H1 (cell line): ENCODE data around the gene MYH7B. TPM values are rescaled to one million over a fixed set of nuclear protein-coding genes. Genes with fewer than 3 reads are reported as not detected.

Source experiments
- CTCF ChIA-PET: fragments of 300-600 bp; sonication (Branson Sonifier 250); formaldehyde crosslinking; loops from one replicate; lab custom pipeline; 2021; ENCODE audit not compliant: partially characterized antibody; lab: Charles Lee
- POLR2A ChIA-PET: fragments of 300-600 bp; sonication (Branson Sonifier 250); formaldehyde crosslinking; loops from one replicate; lab custom pipeline; 2021; ENCODE audit warnings: inconsistent platforms; ENCODE audit not compliant: partially characterized antibody; lab: Charles Lee
- DNase-seq, 2 experiments: peaks; one replicate each; pipeline versions ENCODE4 v3.0.0 to v3.0.0-alpha.2; 2010 to 2022; ENCODE audit warnings: low spot score in 2 of 2, low read depth in 1 of 2, mixed read lengths in 1 of 2
- FAIRE-seq: peaks from 2 replicates; lab custom pipeline; 2011; peaks lifted over from hg19 to GRCh38; lab: Jason Lieb, UNC
- H2AFZ ChIP-seq: 2 replicates; pipeline ENCODE4 v1.8.1; 2012; ENCODE audit warnings: low read length, inconsistent platforms
- H2AK5ac ChIP-seq: 2 replicates; pipeline ENCODE4 v1.6.1; 2013; ENCODE audit warnings: low read depth, low read length
- H2BK120ac ChIP-seq: replicated peaks from 2 replicates; pipeline ENCODE3; 2013; ENCODE audit warnings: low read depth, low read length, inconsistent platforms
- H2BK12ac ChIP-seq: 2 replicates; pipeline ENCODE4 v1.6.1; 2013; ENCODE audit warnings: low read depth, low read length
- H2BK15ac ChIP-seq: 2 replicates; pipeline ENCODE4 v1.6.1; 2013; ENCODE audit warnings: low read length
- H2BK20ac ChIP-seq: 2 replicates; pipeline ENCODE4 v1.6.1; 2013; ENCODE audit warnings: low read length
- H2BK5ac ChIP-seq: 2 replicates; pipeline ENCODE4 v1.6.1; 2013; ENCODE audit warnings: low read depth, low read length
- H3K14ac ChIP-seq: 2 replicates; pipeline ENCODE4 v1.6.1; 2013; ENCODE audit warnings: inconsistent platforms; ENCODE audit not compliant: insufficient read length
- H3K18ac ChIP-seq: 2 replicates; pipeline ENCODE4 v1.6.1; 2013; ENCODE audit warnings: low read length; ENCODE audit errors: extremely low read depth
- H3K23ac ChIP-seq: 2 replicates; pipeline ENCODE4 v1.6.1; 2013; ENCODE audit warnings: inconsistent platforms; ENCODE audit not compliant: insufficient read length
- H3K23me2 ChIP-seq: 2 replicates; pipeline ENCODE4 v1.6.1; 2013; ENCODE audit warnings: low read depth, low read length
- H3K27ac ChIP-seq: 2 replicates; pipeline ENCODE4 v1.6.1; 2011; ENCODE audit warnings: low read depth, low read length, inconsistent platforms
- H3K27me3 ChIP-seq, 4 experiments: replicated peaks in 1 of 4; 1 replicate in 1 of 4; 2 replicates in 3 of 4; pipeline versions ENCODE4 v1.6.1 to v1.8.1; 2011 to 2013; ENCODE audit warnings: low read length in 3 of 4, mild to moderate bottlenecking in 3 of 4, inconsistent platforms in 2 of 4, mixed read lengths in 2 of 4, moderate library complexity in 1 of 4; ENCODE audit not compliant: control insufficient read depth in 3 of 4, insufficient read depth in 3 of 4; ENCODE audit errors: extremely low read depth in 1 of 4
- H3K36me3 ChIP-seq, 4 experiments: 2 replicates each; pipeline versions ENCODE4 v1.6.1 to v1.8.1; 2011 to 2013; ENCODE audit warnings: mild to moderate bottlenecking in 4 of 4, low read length in 3 of 4, moderate library complexity in 2 of 4, control low read depth in 1 of 4, inconsistent platforms in 1 of 4; ENCODE audit not compliant: insufficient read depth in 4 of 4, control insufficient read depth in 2 of 4
- H3K4ac ChIP-seq: replicated peaks from 2 replicates; pipeline ENCODE3; 2013; ENCODE audit warnings: low read length, low read depth, mixed read lengths, inconsistent platforms; ENCODE audit not compliant: insufficient read length
- H3K4me1 ChIP-seq, 4 experiments: replicated peaks in 1 of 4; 1 replicate in 1 of 4; 2 replicates in 3 of 4; pipeline versions ENCODE4 v1.6.1 to v1.8.1; 2011 to 2013; ENCODE audit warnings: low read length in 3 of 4, inconsistent platforms in 2 of 4, mixed read lengths in 1 of 4; ENCODE audit not compliant: insufficient read depth in 4 of 4, control insufficient read depth in 3 of 4
- H3K4me2 ChIP-seq, 2 experiments: 2 replicates each; pipeline versions ENCODE4 v1.6.1 to v1.8.1; 2011 to 2013; ENCODE audit warnings: low read depth in 2 of 2, low read length in 2 of 2, control low read depth in 1 of 2, inconsistent platforms in 1 of 2, mild to moderate bottlenecking in 1 of 2; ENCODE audit not compliant: insufficient read depth in 1 of 2
- H3K4me3 ChIP-seq, 4 experiments: fragments of 200-600, 300-600 bp in 1 of 4; sonication (generic), shearing (Covaris generic), sonication (Bioruptor Twin) in 1 of 4; 2 replicates each; pipeline versions ENCODE4 v1.5.1 to v1.8.1; 2011 to 2016; ENCODE audit warnings: low read length in 4 of 4, low read depth in 3 of 4, control low read depth in 2 of 4, inconsistent platforms in 2 of 4, mild to moderate bottlenecking in 2 of 4, mixed read lengths in 1 of 4, moderate library complexity in 1 of 4; ENCODE audit not compliant: insufficient read depth in 2 of 4; ENCODE audit errors: extremely low read depth in 1 of 4
- H3K56ac ChIP-seq: replicated peaks from 2 replicates; pipeline ENCODE3; 2013; ENCODE audit warnings: low read depth, mild to moderate bottlenecking, mixed read lengths, low read length, inconsistent platforms; ENCODE audit not compliant: insufficient read length
- H3K79me1 ChIP-seq: 2 replicates; pipeline ENCODE4 v1.6.1; 2013; ENCODE audit warnings: low read depth, low read length, control low read depth
- H3K79me2 ChIP-seq, 2 experiments: 2 replicates each; pipeline versions ENCODE4 v1.6.1 to v1.8.1; 2012 to 2013; ENCODE audit warnings: low read length in 2 of 2, mild to moderate bottlenecking in 2 of 2, inconsistent platforms in 1 of 2; ENCODE audit not compliant: insufficient read depth in 2 of 2, control insufficient read depth in 1 of 2
- H3K9ac ChIP-seq, 4 experiments: replicated peaks in 1 of 4; 1 replicate in 1 of 4; 2 replicates in 3 of 4; pipeline versions ENCODE4 v1.6.1 to v1.8.1; 2011 to 2013; ENCODE audit warnings: low read depth in 3 of 4, low read length in 3 of 4, control low read depth in 2 of 4, mild to moderate bottlenecking in 2 of 4, moderate library complexity in 2 of 4, inconsistent platforms in 1 of 4; ENCODE audit errors: extremely low read depth in 1 of 4
- H3K9me3 ChIP-seq, 2 experiments: 2 replicates each; pipeline versions ENCODE4 v1.6.1 to v1.8.1; 2012 to 2013; ENCODE audit warnings: mild to moderate bottlenecking in 2 of 2, moderate library complexity in 2 of 2, control low read depth in 1 of 2, inconsistent platforms in 1 of 2, low read depth in 1 of 2, low read length in 1 of 2, mixed read lengths in 1 of 2; ENCODE audit not compliant: insufficient read depth in 2 of 2
- H4K20me1 ChIP-seq, 2 experiments: replicated peaks in 1 of 2; 2 replicates each; pipeline versions ENCODE3 to v1.8.1; 2011 to 2013; ENCODE audit warnings: inconsistent platforms in 2 of 2, low read length in 2 of 2, mild to moderate bottlenecking in 1 of 2; ENCODE audit not compliant: insufficient read depth in 2 of 2, control insufficient read depth in 1 of 2
- H4K5ac ChIP-seq: 2 replicates; pipeline ENCODE4 v1.6.1; 2013; ENCODE audit warnings: low read length, low read depth, mixed read lengths, inconsistent platforms; ENCODE audit not compliant: insufficient read length
- H4K8ac ChIP-seq: 2 replicates; pipeline ENCODE4 v1.8.0; 2013; ENCODE audit warnings: mild to moderate bottlenecking, moderate library complexity, low read length, inconsistent platforms; ENCODE audit not compliant: insufficient read depth; ENCODE audit errors: extremely low read depth
- H4K91ac ChIP-seq: replicated peaks from 2 replicates; pipeline ENCODE3; 2013; ENCODE audit warnings: low read length, mixed read lengths, inconsistent platforms; ENCODE audit not compliant: insufficient read length
- ASH2L ChIP-seq: fragments of 200-600, 300-600 bp; sonication (generic); IDR thresholded peaks from one replicate; pipeline ENCODE4 v1.7.1; 2017; ENCODE audit warnings: low read length
- BRCA1 ChIP-seq: IDR thresholded peaks from 2 replicates; pipeline ENCODE4 v1.6.1; 2012; ENCODE audit warnings: low read depth, low read length, improper control_type of control experiment
- CHD2 ChIP-seq: IDR thresholded peaks from 2 replicates; pipeline ENCODE4 v1.6.1; 2012; ENCODE audit warnings: low read length, improper control_type of control experiment
- CTBP2 ChIP-seq: IDR thresholded peaks from 2 replicates; pipeline ENCODE4 v1.7.0; 2011; ENCODE audit warnings: borderline replicate concordance, mild to moderate bottlenecking, moderate library complexity, mixed read lengths, low read length; ENCODE audit not compliant: insufficient read depth, insufficient read length
- EGR1 ChIP-seq: IDR thresholded peaks from 2 replicates; pipeline ENCODE4 v1.6.1; 2011; ENCODE audit warnings: low read depth, low read length, borderline replicate concordance
- GTF2F1 ChIP-seq: IDR thresholded peaks from 2 replicates; pipeline ENCODE4 v1.6.1; 2012; ENCODE audit warnings: low read depth, low read length, improper control_type of control experiment, borderline replicate concordance
- JUN ChIP-seq: IDR thresholded peaks from 2 replicates; pipeline ENCODE4 v1.6.1; 2011; ENCODE audit warnings: low read depth, mild to moderate bottlenecking, improper control_type of control experiment, low read length
- MAFK ChIP-seq: IDR thresholded peaks from 2 replicates; pipeline ENCODE4 v1.6.1; 2012; ENCODE audit warnings: low read depth, mild to moderate bottlenecking, improper control_type of control experiment, low read length
- POU5F1 ChIP-seq: IDR thresholded peaks from 2 replicates; pipeline ENCODE4 v1.6.1; 2011; ENCODE audit warnings: low read depth, mild to moderate bottlenecking, low read length, moderate library complexity
- RAD21 ChIP-seq, 2 experiments: IDR thresholded peaks in 1 of 2; conservative IDR thresholded peaks in 1 of 2; 2 replicates each; pipeline ENCODE4 v1.6.1; 2011; ENCODE audit warnings: low read depth in 2 of 2, low read length in 2 of 2, improper control_type of control experiment in 1 of 2, inconsistent platforms in 1 of 2, mild to moderate bottlenecking in 1 of 2, moderate library complexity in 1 of 2
- TBP ChIP-seq: IDR thresholded peaks from 2 replicates; pipeline ENCODE4 v1.6.1; 2011; ENCODE audit warnings: low read depth, low read length, improper control_type of control experiment
- TCF12 ChIP-seq: IDR thresholded peaks from 2 replicates; pipeline ENCODE4 v1.6.1; 2011; ENCODE audit warnings: low read depth, mild to moderate bottlenecking, low read length
- WGBS, 2 experiments: shearing (Covaris generic) in 1 of 2; methylation state at CpG; one replicate each; pipeline versions ENCODE4 v1.1.6 to v1.1.7; 2013 to 2015; ENCODE audit warnings: low lambda C conversion rate in 2 of 2, mixed read lengths in 2 of 2, inconsistent platforms in 1 of 2, low coverage in 1 of 2, missing lambda C conversion rate in 1 of 2; ENCODE audit not compliant: insufficient replicate concordance in 2 of 2, insufficient coverage in 1 of 2, insufficient read length in 1 of 2; ENCODE audit errors: extremely low coverage in 1 of 2, missing lambda C conversion rate in 1 of 2; 5-methylcytosine and 5-hydroxymethylcytosine counted together
- polyA plus RNA-seq, 7 experiments: library from polyadenylated mRNA; depleted of rRNA in 3 of 7; stranded (reverse) in 5 of 7; unstranded in 2 of 7; fragments of >200 nt in 5 of 7; fragments of 200-250 nt in 2 of 7; gene quantifications; 1 replicate in 5 of 7; 2 replicates in 1 of 7; 4 replicates in 1 of 7; pipeline versions ENCODE4 v1.2.1 to v1.2.3, GENCODE V29; 2011 to 2013; ENCODE audit warnings: missing spikeins in 2 of 7, mixed read lengths in 2 of 7
- total RNA-seq: library from RNA; stranded (reverse); fragmentation: NEBNext Ultra II Directional; extraction: Animal tissue kit (Norgen Biotek cat#: 25700); gene quantifications from 2 replicates; pipeline ENCODE4 v1.2.1, GENCODE V29; 2021
- TF ChIP-seq, protein P1 (sequence below): IDR thresholded peaks from 2 replicates; pipeline ENCODE4 v1.6.1; 2012; ENCODE audit warnings: inconsistent platforms

Gene MYH7B
- total and polyA plus RNA-seq, 2 of the 8 experiments (the other 6 are each of a cell fraction or from before 2014, with no cell fraction given) = 0.15 to 0.30 TPM

DNA sequence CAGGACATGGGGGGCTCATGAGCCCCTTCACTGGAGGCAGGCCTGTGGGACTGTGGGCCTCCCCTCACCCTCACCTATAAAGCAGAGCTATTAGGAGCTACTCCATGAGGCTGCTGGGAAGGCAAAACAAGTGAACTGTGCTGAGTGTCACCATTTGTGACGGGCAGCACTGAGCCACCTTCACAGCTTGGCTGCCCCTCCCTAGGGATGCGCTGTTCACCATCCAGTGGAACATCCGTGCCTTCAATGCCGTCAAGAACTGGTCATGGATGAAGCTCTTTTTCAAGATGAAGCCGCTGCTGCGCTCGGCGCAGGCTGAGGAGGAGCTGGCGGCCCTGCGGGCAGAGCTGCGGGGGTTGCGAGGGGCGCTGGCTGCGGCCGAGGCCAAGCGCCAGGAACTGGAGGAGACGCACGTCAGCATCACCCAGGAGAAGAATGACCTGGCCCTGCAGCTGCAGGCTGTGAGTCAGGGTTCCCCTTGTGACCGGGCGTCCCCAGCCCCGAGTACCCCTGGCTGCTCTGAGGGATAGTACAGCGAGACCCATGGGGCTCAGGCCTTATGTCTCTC lies 38.4 kb downstream of the MYH7B start:
- H3K23me2 ChIP-seq = no peaks in the 10 kb centered on the region; the same call in 1 of the 2 replicates
- no peak overlapping the region for H3K56ac ChIP-seq
- no peak overlapping the region for H3K18ac ChIP-seq
- no peak overlapping the region for H2AK5ac ChIP-seq
- WGBS, 2 experiments = 90% methylated on average over 22 of the region's 22 CpGs; no CpG with 5 or more reads in 1 of the 2 experiments
- no peak overlapping the region for H2BK15ac ChIP-seq
- H4K91ac ChIP-seq = no peak overlapping the region
- no peak overlapping the region; the same call in 1 of the 2 replicates for H4K8ac ChIP-seq
- FAIRE-seq = no peak
- H3K9ac ChIP-seq = no peak overlapping the region
- no peaks in the 10 kb centered on the region for H3K79me1 ChIP-seq
- no peak overlapping the region for H2BK12ac ChIP-seq
- peaks cover 0 to 4% (median 3%) of the 10 kb centered on the region in 4 experiments; a peak in 3 of 8 replicates for H3K36me3 ChIP-seq
- H2BK120ac ChIP-seq = no peak overlapping the region
- no peak overlapping the region for H3K4me2 ChIP-seq
- no peak overlapping the region for H3K4ac ChIP-seq
- no peak overlapping the region for H2BK5ac ChIP-seq
- no peaks in the 10 kb centered on the region for H3K4me1 ChIP-seq
- H3K27ac ChIP-seq = no peak overlapping the region
- H2BK20ac ChIP-seq = no peak overlapping the region
- H3K79me2 ChIP-seq = no peaks in the 10 kb centered on the region
- H4K20me1 ChIP-seq = peaks cover 0 to 11% of the 10 kb centered on the region in 2 experiments
- no peaks in the 10 kb centered on the region for H3K27me3 ChIP-seq
- H3K14ac ChIP-seq = no peak overlapping the region
- no peaks in the 10 kb centered on the region for H3K9me3 ChIP-seq
- no peak overlapping the region for H3K23ac ChIP-seq
- no peak overlapping the region for H2AFZ ChIP-seq
- H4K5ac ChIP-seq = no peak overlapping the region
- no peak overlapping the region for H3K4me3 ChIP-seq
- ChIA-PET POLR2A (interaction anchor here (1.1 kb wide), 1 partner anchor 9 kb away, joined by 5 read pairs; no protein-coding TSS in a partner anchor), CTCF (interaction anchor here (0.5 to 4.2 kb wide), 7 partner anchors 8 to 120 kb away, joined by 3 to 25 read pairs (median 3); partner anchors contain the start of genes GSS and MYH7B)
- no peak for DNase-seq
- no peak for TF ChIP-seq MAFK
- no peak for TF ChIP-seq JUN
- TF ChIP-seq BRCA1 = no peak
- no peak for TF ChIP-seq CTBP2
- no peak for TF ChIP-seq ASH2L
- no peak for TF ChIP-seq POU5F1
- TF ChIP-seq EGR1 = no peak
- TF ChIP-seq, protein P1, sequence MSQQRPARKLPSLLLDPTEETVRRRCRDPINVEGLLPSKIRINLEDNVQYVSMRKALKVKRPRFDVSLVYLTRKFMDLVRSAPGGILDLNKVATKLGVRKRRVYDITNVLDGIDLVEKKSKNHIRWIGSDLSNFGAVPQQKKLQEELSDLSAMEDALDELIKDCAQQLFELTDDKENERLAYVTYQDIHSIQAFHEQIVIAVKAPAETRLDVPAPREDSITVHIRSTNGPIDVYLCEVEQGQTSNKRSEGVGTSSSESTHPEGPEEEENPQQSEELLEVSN = no peak
- no peak for TF ChIP-seq RAD21 (IDR thresholded peaks at IDR 0.05 in 1 of 2, conservative IDR thresholded peaks at IDR 0.05 in 1 of 2; ENCODE audit: low read depth in 2 of 2, low read length in 2 of 2)
- TF ChIP-seq CHD2 = no peak
- no peak for TF ChIP-seq GTF2F1
- TF ChIP-seq TCF12 = no peak
- no peak for TF ChIP-seq TBP
